GM23338 (cell line): ENCODE measurements around the gene ATXN2. TPM values are rescaled to one million over a fixed set of nuclear protein-coding genes. Genes with fewer than 3 reads are reported as not detected.
A peak's percentile ranks its signal among the peaks of the same experiment; 100 is the strongest.

ENCODE experiments used
- ATAC-seq: fragments of 200-7000 bp; cut with Tn5 transposase; 3 replicates; pipeline ENCODE4 v1.9.1; 2020
- DNase-seq: peaks from one replicate; pipeline ENCODE4 v3.0.0-alpha.2; 2015; ENCODE audit warnings: low spot score
- H2AFZ ChIP-seq: fragments of 200-600 bp; sonication (generic); 2 replicates; pipeline ENCODE4 v1.8.0; 2016; ENCODE audit warnings: antibody characterized with exemption, mild to moderate bottlenecking, moderate library complexity
- H3F3A ChIP-seq: fragments of 200-600 bp; sonication (generic); replicated peaks from 2 replicates; pipeline ENCODE4 v1.8.0; 2017; ENCODE audit warnings: antibody characterized with exemption, mixed run types, low read depth
- H3K27ac ChIP-seq: fragments of 200-600 bp; sonication (generic); 2 replicates; pipeline ENCODE4 v1.6.1; 2016; ENCODE audit warnings: low read depth
- H3K27me3 ChIP-seq: fragments of 200-600 bp; sonication (generic); 2 replicates; pipeline ENCODE4 v1.8.0; 2016; ENCODE audit warnings: mild to moderate bottlenecking, mixed run types, moderate library complexity; ENCODE audit not compliant: insufficient read depth
- H3K36me3 ChIP-seq: fragments of 200-600 bp; sonication (generic); 2 replicates; pipeline ENCODE4 v1.8.0; 2016; ENCODE audit warnings: mild to moderate bottlenecking; ENCODE audit not compliant: insufficient read depth
- H3K4me1 ChIP-seq: fragments of 200-600 bp; sonication (generic); 2 replicates; pipeline ENCODE4 v1.8.0; 2016; ENCODE audit warnings: mild to moderate bottlenecking, moderate library complexity; ENCODE audit not compliant: insufficient read depth
- H3K4me2 ChIP-seq: fragments of 200-600 bp; sonication (generic); 2 replicates; pipeline ENCODE4 v1.7.1; 2017; ENCODE audit warnings: mixed run types
- H3K4me3 ChIP-seq: fragments of 200-600 bp; sonication (generic); 2 replicates; pipeline ENCODE4 v1.6.1; 2016; ENCODE audit warnings: mixed run types
- H3K79me2 ChIP-seq: fragments of 200-600 bp; sonication (generic); replicated peaks from 2 replicates; pipeline ENCODE4 v1.8.0; 2017; ENCODE audit warnings: mild to moderate bottlenecking; ENCODE audit not compliant: insufficient read depth
- H3K9me2 ChIP-seq: fragments of 200-600 bp; sonication (generic); 2 replicates; pipeline ENCODE4 v1.8.0; 2017; ENCODE audit not compliant: insufficient read depth
- H4K20me1 ChIP-seq: fragments of 200-600 bp; sonication (generic); replicated peaks from 2 replicates; pipeline ENCODE4 v1.8.0; 2017; ENCODE audit warnings: mild to moderate bottlenecking; ENCODE audit not compliant: insufficient read depth
- H3K27ac Mint-ChIP-seq: 2 replicates; pipeline ENCODE4 v1.8.0; 2020; ENCODE audit warnings: inconsistent platforms, mild to moderate bottlenecking, moderate library complexity, mixed read lengths
- H3K27me3 Mint-ChIP-seq: 3 replicates; pipeline ENCODE4 v1.8.0; 2022; ENCODE audit warnings: low read depth, mild to moderate bottlenecking, moderate library complexity, mixed read lengths, inconsistent platforms; ENCODE audit not compliant: insufficient read depth, poor library complexity
- H3K36me3 Mint-ChIP-seq: 3 replicates; pipeline ENCODE4 v1.8.0; 2021; ENCODE audit warnings: low read depth, mild to moderate bottlenecking, inconsistent platforms, moderate library complexity, mixed read lengths
- H3K4me1 Mint-ChIP-seq: 3 replicates; pipeline ENCODE4 v1.8.0; 2020; ENCODE audit warnings: mild to moderate bottlenecking, inconsistent platforms, mixed read lengths
- H3K4me3 Mint-ChIP-seq: 3 replicates; pipeline ENCODE4 v1.8.0; 2021; ENCODE audit warnings: moderate library complexity, mild to moderate bottlenecking, inconsistent platforms, mixed read lengths
- H3K9me3 Mint-ChIP-seq: 3 replicates; pipeline ENCODE4 v1.8.0; 2020; ENCODE audit warnings: moderate library complexity, mild to moderate bottlenecking, inconsistent platforms, mixed read lengths
- CREB1 ChIP-seq: fragments of 250-450 bp; sonication (Bioruptor Pico); IDR thresholded peaks from 2 replicates; pipeline ENCODE4 v1.5.0; 2020; ENCODE audit warnings: low read depth, mild to moderate bottlenecking, moderate library complexity
- CTCF ChIP-seq, 2 experiments: fragments of 200-600 bp in 1 of 2; sonication (generic) in 1 of 2; conservative IDR thresholded peaks; 2 replicates each; pipeline versions ENCODE4 v1.5.1 to v1.6.1; 2016 to 2017; ENCODE audit warnings: antibody characterized with exemption in 2 of 2, low read depth in 2 of 2, mild to moderate bottlenecking in 2 of 2, moderate library complexity in 1 of 2
- ETS1 ChIP-seq: IDR thresholded peaks from 2 replicates; pipeline ENCODE4 v1.6.1; 2016; ENCODE audit warnings: antibody characterized with exemption
- EZH2 ChIP-seq: fragments of 200-600 bp; sonication (generic); IDR thresholded peaks from one replicate; pipeline ENCODE4 v1.8.0; 2017; ENCODE audit warnings: antibody characterized with exemption, mild to moderate bottlenecking, low read depth; ENCODE audit not compliant: unreplicated experiment
- EZH2phosphoT487 ChIP-seq: fragments of 200-600 bp; sonication (generic); IDR thresholded peaks from one replicate; pipeline ENCODE4 v1.8.1; 2018; ENCODE audit warnings: antibody characterized with exemption; ENCODE audit not compliant: unreplicated experiment
- JUNB ChIP-seq: IDR thresholded peaks from one replicate; pipeline ENCODE4 v1.6.1; 2016; ENCODE audit warnings: antibody characterized with exemption; ENCODE audit not compliant: unreplicated experiment
- NANOG ChIP-seq: IDR thresholded peaks from 2 replicates; pipeline ENCODE4 v1.6.1; 2016; ENCODE audit warnings: antibody characterized with exemption, borderline replicate concordance
- POLR2AphosphoS5 ChIP-seq: IDR thresholded peaks from 2 replicates; pipeline ENCODE4 v1.6.1; 2016; ENCODE audit warnings: antibody characterized with exemption, low read depth
- REST ChIP-seq: IDR thresholded peaks from one replicate; pipeline ENCODE4 v1.6.1; 2018; ENCODE audit warnings: antibody characterized with exemption; ENCODE audit not compliant: unreplicated experiment
- STAT1 ChIP-seq: IDR thresholded peaks from one replicate; pipeline ENCODE4 v1.6.1; 2016; ENCODE audit warnings: antibody characterized with exemption; ENCODE audit not compliant: unreplicated experiment
- ZNF114 ChIP-seq: fragments of 250-450 bp; sonication (Bioruptor Pico); IDR thresholded peaks from 2 replicates; pipeline ENCODE4 v1.5.0; 2020; ENCODE audit warnings: mild to moderate bottlenecking, moderate library complexity
- ZNF331 ChIP-seq: fragments of 250-450 bp; sonication (Bioruptor Pico); IDR thresholded peaks from 2 replicates; pipeline ENCODE4 v1.5.0; 2020; ENCODE audit warnings: low read depth, mild to moderate bottlenecking, moderate library complexity
- ZNF462 ChIP-seq: fragments of 250-450 bp; sonication (Bioruptor Pico); IDR thresholded peaks from 2 replicates; pipeline ENCODE4 v1.5.0; 2020; ENCODE audit warnings: mild to moderate bottlenecking, moderate library complexity
- polyA plus RNA-seq: library from polyadenylated mRNA; unstranded; fragments of >200 nt; fragmentation: Nextera tagmentation; extraction: Ambion mirVana; gene quantifications from 2 replicates; pipeline ENCODE4 v1.2.1, GENCODE V29; 2016
- total RNA-seq: library from RNA; depleted of rRNA; stranded (reverse); fragments of >200 nt; shearing (Covaris generic); gene quantifications from 2 replicates; pipeline ENCODE4 v1.2.3, GENCODE V29; 2014

Gene ATXN2
- total and polyA plus RNA-seq, 2 experiments from 2014 or later = 44.8 to 59.5 TPM

- Histone ChIP-seq H3K79me2 (peaks cover 15% of the 10 kb centered on the region), H3K4me2 (no peak overlapping the region), H3K36me3 (peaks cover 23% of the 10 kb centered on the region), H3K4me1 (peaks cover 7% of the 10 kb centered on the region), H4K20me1 (peaks cover 21% of the 10 kb centered on the region), H3K27ac (0 out of 2 replicates have a peak overlapping the region, but pooled peaks have one; percentile 79), H3K27me3 (no peaks in the 10 kb centered on the region), H3K9me2 (no peaks in the 10 kb centered on the region), H3K4me3 (no peak overlapping the region), H2AFZ (no peak overlapping the region), H3F3A (peaks cover 41% of the 10 kb centered on the region)
- H3K4me1 Mint-ChIP-seq = peaks cover 28% of the 10 kb centered on the region
- ATAC-seq = no peak
- H3K9me3 Mint-ChIP-seq = no peaks in the 10 kb centered on the region; the same call in 2 of the 3 replicates
- peak overlapping the region; percentile 90 for H3K27ac Mint-ChIP-seq
- DNase-seq = no peak
- no peak overlapping the region; the same call in 2 of the 3 replicates for H3K4me3 Mint-ChIP-seq
- H3K36me3 Mint-ChIP-seq = peaks cover 59% of the 10 kb centered on the region
- TF ChIP-seq ZNF462 (CRISPR knock-in tag) = no peak
- no peak for TF ChIP-seq POLR2AphosphoS5
- no peak for TF ChIP-seq ZNF114 (CRISPR knock-in tag)
- TF ChIP-seq EZH2 = no peak
- TF ChIP-seq NANOG = no peak
- TF ChIP-seq STAT1 = no peak
- no peak for TF ChIP-seq CREB1
- no peak for TF ChIP-seq JUNB
- no peak for TF ChIP-seq CTCF (conservative IDR thresholded peaks at IDR 0.05; ENCODE audit: low read depth in 2 of 2)
- TF ChIP-seq ETS1 = no peak
- no peak for TF ChIP-seq REST
- TF ChIP-seq ZNF331 (CRISPR knock-in tag) = no peak
- no peak for TF ChIP-seq EZH2phosphoT487
- peaks cover 29% of the 10 kb centered on the region for H3K27me3 Mint-ChIP-seq
Observed at GRCh38 chr12:111446631-111447570, 152.2 kb downstream of the ATXN2 start.
